Fibroblast of lung (primary cell): Measurements from ENCODE around the gene CCDC182.

ENCODE experiments used
- CTCF ChIP-seq, 2 donors: IDR thresholded peaks in 1 of 2; conservative IDR thresholded peaks in 1 of 2; 1 replicate in 1 of 2; 2 replicates in 1 of 2; pipeline ENCODE4 v1.5.1; 2011 to 2012; ENCODE audit warnings: low read length in 2 of 2, control low read depth in 1 of 2, inconsistent platforms in 1 of 2, low read depth in 1 of 2, mild to moderate bottlenecking in 1 of 2
- EZH2 ChIP-seq: IDR thresholded peaks from 2 replicates; pipeline ENCODE4 v1.5.1; 2012; ENCODE audit warnings: low read length, control low read depth, mild to moderate bottlenecking; ENCODE audit errors: missing control alignments

- TF ChIP-seq CTCF (conservative IDR thresholded peaks at IDR 0.05 in 1 of 2, IDR thresholded peaks at IDR 0.05 in 1 of 2; ENCODE audit: low read depth in 1 of 2, low read length in 2 of 2) (no peak), EZH2 (no peak)
Observed at GRCh38 chr17:57701124-57701523, 44.0 kb downstream of the CCDC182 start.
